Measurements from ENCODE around the gene IL17C. TPM values are rescaled to one million over a fixed set of nuclear protein-coding genes. Genes with fewer than 3 reads are reported as not detected.

The IL17C gene
- total and polyA plus RNA-seq, 12 donors = not detected

GRCh38 chr16:88650749-88651275, 12.4 kb downstream of the IL17C start, which contains the start of gene CYBA:
CYBA (minus strand) TSS chr16:88651053; CDS start chr16:88651013, 40 bp downstream.
- DNase-seq = peak; percentile 57 to 80 (median 60)
- peaks cover 0 to 12% of the 10 kb centered on the region in 2 donors for H3K4me1 ChIP-seq (replicated peaks in 1 of 2)
- TF ChIP-seq POLR2A (IDR thresholded peaks at IDR 0.05) = peak; percentile 14 to 25
- TF ChIP-seq CTCF (IDR thresholded peaks at IDR 0.05) = no peak
- 5 to 11% (median 7%) methylated on average over 4 to 41 of the region's 41 CpGs for WGBS, 4 donors
- no peaks in the 10 kb centered on the region for H3K27me3 ChIP-seq
- H3K4me3 ChIP-seq = peak within 1 kb of the TSS in 2 of 4 donors; percentile 30 to 69
- no peaks in the 10 kb centered on the region for H3K9me3 ChIP-seq (replicated peaks in 1 of 3)
- H3K27ac ChIP-seq = peak within 1 kb of the TSS in 4 of 5 donors; percentile 52 to 90 (median 66)
- H3K36me3 ChIP-seq (replicated peaks in 1 of 2) = peaks cover 0 to 12% of the 10 kb centered on the region in 2 donors
- intact Hi-C loops (cut with DNase I) = no loop called here

DNA sequence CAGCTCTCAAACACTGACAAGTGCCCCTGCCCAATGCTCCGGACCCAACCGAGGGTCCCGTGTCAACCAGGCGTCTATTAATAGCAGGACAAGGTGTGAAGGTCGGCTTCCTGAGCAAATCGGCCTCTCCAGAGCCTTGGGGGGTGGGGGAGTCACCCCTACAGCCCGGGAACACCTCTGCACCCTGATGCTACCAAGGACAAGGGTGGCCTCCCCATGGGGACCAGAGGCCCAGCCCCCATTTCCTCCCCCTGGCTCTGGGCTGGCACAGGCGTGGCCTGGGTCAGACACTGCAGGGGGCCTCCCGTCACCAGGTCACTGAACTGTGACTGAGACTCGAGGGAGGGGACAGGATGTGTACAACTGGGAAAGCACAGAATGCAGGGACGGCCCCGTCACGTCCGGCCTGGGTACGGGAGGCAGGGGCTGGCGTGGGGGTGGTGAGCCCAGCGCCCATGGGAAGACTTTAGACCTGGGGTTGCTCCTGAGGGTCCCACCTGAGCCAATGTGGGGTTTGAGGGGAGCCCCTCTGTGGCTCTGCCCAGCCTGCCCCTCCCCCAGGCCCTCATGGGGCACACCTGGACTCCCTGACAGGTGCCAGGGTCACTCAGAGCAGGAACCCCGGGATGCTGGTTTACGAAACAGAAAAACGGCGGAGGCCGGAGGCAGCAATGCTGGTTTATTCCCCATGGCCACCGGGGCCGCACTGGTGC, 13.1 kb downstream of the IL17C start:
- H3K9me3 ChIP-seq (replicated peaks in 1 of 3) = no peaks in the 10 kb centered on the region
- H3K36me3 ChIP-seq (replicated peaks in 1 of 2) = peaks cover 0 to 13% of the 10 kb centered on the region in 2 donors
- H3K27me3 ChIP-seq = no peaks in the 10 kb centered on the region
- peak overlapping the region in 3 of 5 donors; percentile 52 to 90 (median 74) for H3K27ac ChIP-seq
- WGBS, 4 donors = 41 to 86% (median 45%) methylated on average over 8 to 24 of the region's 24 CpGs
- intact Hi-C loops (cut with DNase I) = no loop called here
- H3K4me3 ChIP-seq = peak overlapping the region in 2 of 4 donors; percentile 30 to 69
- TF ChIP-seq POLR2A (IDR thresholded peaks at IDR 0.05) (no peak), CTCF (IDR thresholded peaks at IDR 0.05) (no peak)
- DNase-seq = peak; percentile 43 to 81 (median 56)
- H3K4me1 ChIP-seq (replicated peaks in 1 of 2) = peaks cover 0 to 12% of the 10 kb centered on the region in 2 donors

- Histone ChIP-seq H3K4me1 (replicated peaks in 1 of 2) (peaks cover 0 to 12% of the 10 kb centered on the region in 2 donors), H3K4me3 (no peak overlapping the region), H3K9me3 (replicated peaks in 1 of 3) (no peaks in the 10 kb centered on the region), H3K27ac (peak overlapping the region in 2 of 5 donors; percentile 74 to 90), H3K36me3 (replicated peaks in 1 of 2) (peaks cover 0 to 13% of the 10 kb centered on the region in 2 donors), H3K27me3 (no peaks in the 10 kb centered on the region)
- WGBS, 4 donors = 89 to 98% (median 91%) methylated on average over 8 to 29 of the region's 29 CpGs
- intact Hi-C loops (cut with DNase I) = no loop called here
- DNase-seq = no peak
- TF ChIP-seq POLR2A (IDR thresholded peaks at IDR 0.05) = no peak
- no peak for TF ChIP-seq CTCF (IDR thresholded peaks at IDR 0.05)
Observed at GRCh38 chr16:88651989-88652761, 13.8 kb downstream of the IL17C start.

DNA sequence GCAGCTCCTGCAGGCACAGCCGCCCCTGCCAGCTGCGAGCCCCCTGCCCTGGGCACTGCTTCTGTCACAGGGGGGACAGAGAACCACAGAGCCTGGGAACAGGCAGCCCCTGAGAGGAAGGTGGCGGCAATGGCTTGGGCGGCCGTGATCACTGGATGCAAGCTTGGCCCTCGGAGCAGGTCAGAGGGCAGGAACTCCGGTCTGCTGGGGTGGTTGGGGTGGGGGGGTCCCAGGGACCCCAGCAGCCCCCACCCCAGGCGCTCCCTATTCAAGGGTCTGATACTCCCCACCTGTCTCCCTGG, 14.3 kb downstream of the IL17C start:
- no peak for DNase-seq
- peaks cover 0 to 13% of the 10 kb centered on the region in 2 donors for H3K36me3 ChIP-seq (replicated peaks in 1 of 2)
- WGBS, 4 donors = 85 to 94% (median 92%) methylated on average over 2 to 8 of the region's 8 CpGs
- H3K27me3 ChIP-seq = no peaks in the 10 kb centered on the region
- TF ChIP-seq CTCF (IDR thresholded peaks at IDR 0.05) (no peak), POLR2A (IDR thresholded peaks at IDR 0.05) (no peak)
- intact Hi-C loops (cut with DNase I) = no loop called here
- peaks cover 0 to 12% of the 10 kb centered on the region in 2 donors for H3K4me1 ChIP-seq (replicated peaks in 1 of 2)
- H3K27ac ChIP-seq = no peak overlapping the region
- no peaks in the 10 kb centered on the region for H3K9me3 ChIP-seq (replicated peaks in 1 of 3)
- H3K4me3 ChIP-seq = no peak overlapping the region
